ENCODE measurements around the gene CDHR2.

Gene CDHR2

GRCh38 chr5:176592573-176592972 lies 43.4 kb downstream of the CDHR2 start:
- H3K4me1 ChIP-seq (ENCODE audit: insufficient read depth, low read length, severe bottlenecking), result no peaks in the 10 kb centered on the region

GRCh38 chr5:176593273-176593869 lies 44.2 kb downstream of the CDHR2 start:
- Histone ChIP-seq H3K79me2 (ENCODE audit: insufficient read depth, low read length) (no peaks in the 10 kb centered on the region), H3K4me1 (ENCODE audit: insufficient read depth, low read length, severe bottlenecking) (no peaks in the 10 kb centered on the region), H3K9ac (ENCODE audit: low read length) (no peak overlapping the region), H3K27me3 (ENCODE audit: insufficient read depth, low read length) (no peaks in the 10 kb centered on the region), H3K9me3 (ENCODE audit: low read length) (0 out of 2 replicates have a peak, but pooled peaks cover 2% of the 10 kb centered on the region), H3K9me2 (ENCODE audit: low read depth, low read length) (no peaks in the 10 kb centered on the region), H2AFZ (ENCODE audit: low read length) (no peak overlapping the region), H3K36me3 (ENCODE audit: insufficient read depth, low read length) (no peaks in the 10 kb centered on the region), H3F3A (ENCODE audit: insufficient read depth, low read length) (no peaks in the 10 kb centered on the region), H4K20me1 (ENCODE audit: insufficient read depth, low read length) (no peaks in the 10 kb centered on the region), H3K27ac (ENCODE audit: low read depth, low read length, poor library complexity, severe bottlenecking) (no peak overlapping the region), H3K4me2 (ENCODE audit: low read length) (no peak overlapping the region), H3K4me3 (ENCODE audit: low read depth, low read length, poor library complexity, severe bottlenecking) (no peak overlapping the region)
- TF ChIP-seq EZH2 (IDR thresholded peaks at IDR 0.05; ENCODE audit: borderline replicate concordance, low read length), result no peak
- TF ChIP-seq, protein P1, sequence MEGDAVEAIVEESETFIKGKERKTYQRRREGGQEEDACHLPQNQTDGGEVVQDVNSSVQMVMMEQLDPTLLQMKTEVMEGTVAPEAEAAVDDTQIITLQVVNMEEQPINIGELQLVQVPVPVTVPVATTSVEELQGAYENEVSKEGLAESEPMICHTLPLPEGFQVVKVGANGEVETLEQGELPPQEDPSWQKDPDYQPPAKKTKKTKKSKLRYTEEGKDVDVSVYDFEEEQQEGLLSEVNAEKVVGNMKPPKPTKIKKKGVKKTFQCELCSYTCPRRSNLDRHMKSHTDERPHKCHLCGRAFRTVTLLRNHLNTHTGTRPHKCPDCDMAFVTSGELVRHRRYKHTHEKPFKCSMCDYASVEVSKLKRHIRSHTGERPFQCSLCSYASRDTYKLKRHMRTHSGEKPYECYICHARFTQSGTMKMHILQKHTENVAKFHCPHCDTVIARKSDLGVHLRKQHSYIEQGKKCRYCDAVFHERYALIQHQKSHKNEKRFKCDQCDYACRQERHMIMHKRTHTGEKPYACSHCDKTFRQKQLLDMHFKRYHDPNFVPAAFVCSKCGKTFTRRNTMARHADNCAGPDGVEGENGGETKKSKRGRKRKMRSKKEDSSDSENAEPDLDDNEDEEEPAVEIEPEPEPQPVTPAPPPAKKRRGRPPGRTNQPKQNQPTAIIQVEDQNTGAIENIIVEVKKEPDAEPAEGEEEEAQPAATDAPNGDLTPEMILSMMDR (IDR thresholded peaks at IDR 0.05; ENCODE audit: low read length), result no peak

More at GRCh38 chr5:176592573-176592972, 43.4 kb downstream of the CDHR2 start:
- no peak for TF ChIP-seq EZH2 (IDR thresholded peaks at IDR 0.05; ENCODE audit: borderline replicate concordance, low read length)
- TF ChIP-seq, protein P1 (IDR thresholded peaks at IDR 0.05; ENCODE audit: low read length), result no peak
- Histone ChIP-seq H3K4me2 (ENCODE audit: low read length) (no peak overlapping the region), H3K27ac (ENCODE audit: low read depth, low read length, poor library complexity, severe bottlenecking) (no peak overlapping the region), H3K4me3 (ENCODE audit: low read depth, low read length, poor library complexity, severe bottlenecking) (no peak overlapping the region), H3K36me3 (ENCODE audit: insufficient read depth, low read length) (no peaks in the 10 kb centered on the region), H3K27me3 (ENCODE audit: insufficient read depth, low read length) (no peaks in the 10 kb centered on the region), H3F3A (ENCODE audit: insufficient read depth, low read length) (no peaks in the 10 kb centered on the region), H3K9me2 (ENCODE audit: low read depth, low read length) (no peaks in the 10 kb centered on the region), H3K79me2 (ENCODE audit: insufficient read depth, low read length) (no peaks in the 10 kb centered on the region), H2AFZ (ENCODE audit: low read length) (no peak overlapping the region), H4K20me1 (ENCODE audit: insufficient read depth, low read length) (no peaks in the 10 kb centered on the region), H3K9ac (ENCODE audit: low read length) (no peak overlapping the region), H3K9me3 (ENCODE audit: low read length) (0 out of 2 replicates have a peak, but pooled peaks cover 2% of the 10 kb centered on the region)

DNA sequence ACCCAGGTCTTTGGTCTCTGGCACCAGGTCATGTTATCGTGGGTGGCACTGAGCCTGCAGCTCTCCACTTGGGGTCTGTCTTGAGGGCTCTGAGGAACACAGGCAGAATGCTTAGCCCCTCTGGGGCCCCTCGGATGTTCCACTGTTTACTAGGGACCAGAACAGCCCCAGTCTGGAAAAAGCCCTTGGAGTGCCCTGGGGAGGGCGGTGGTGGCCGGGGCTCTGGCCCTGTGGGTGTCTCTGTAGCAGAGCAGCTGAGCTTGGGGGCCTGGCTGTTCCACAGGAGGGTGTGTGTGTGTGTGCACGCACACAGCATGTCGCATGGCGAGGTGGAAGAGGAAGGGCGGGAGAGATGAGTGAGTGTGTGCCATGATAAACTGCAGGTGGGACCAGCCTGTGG lies 45.4 kb downstream of the CDHR2 start:
- H2AFZ ChIP-seq (ENCODE audit: low read length), result no peak overlapping the region
- no peaks in the 10 kb centered on the region for H3K79me2 ChIP-seq (ENCODE audit: insufficient read depth, low read length)
- no peak overlapping the region for H3K4me3 ChIP-seq (ENCODE audit: low read depth, low read length, poor library complexity, severe bottlenecking)
- H3K9ac ChIP-seq (ENCODE audit: low read length), result no peak overlapping the region
- H3K4me2 ChIP-seq (ENCODE audit: low read length), result no peak overlapping the region
- no peaks in the 10 kb centered on the region for H3F3A ChIP-seq (ENCODE audit: insufficient read depth, low read length)
- TF ChIP-seq EZH2 (IDR thresholded peaks at IDR 0.05; ENCODE audit: borderline replicate concordance, low read length), result no peak
- TF ChIP-seq, protein P1 (IDR thresholded peaks at IDR 0.05; ENCODE audit: low read length), result no peak
- no peaks in the 10 kb centered on the region for H3K9me2 ChIP-seq (ENCODE audit: low read depth, low read length)
- 0 out of 2 replicates have a peak, but pooled peaks cover 2% of the 10 kb centered on the region for H3K9me3 ChIP-seq (ENCODE audit: low read length)
- no peaks in the 10 kb centered on the region for H4K20me1 ChIP-seq (ENCODE audit: insufficient read depth, low read length)
- peaks cover 7% of the 10 kb centered on the region; the same call in 1 of the 2 replicates for H3K36me3 ChIP-seq (ENCODE audit: insufficient read depth, low read length)
- no peaks in the 10 kb centered on the region for H3K27me3 ChIP-seq (ENCODE audit: insufficient read depth, low read length)
- H3K27ac ChIP-seq (ENCODE audit: low read depth, low read length, poor library complexity, severe bottlenecking), result no peak overlapping the region
- no peaks in the 10 kb centered on the region for H3K4me1 ChIP-seq (ENCODE audit: insufficient read depth, low read length, severe bottlenecking)

All from OCI-LY1 (cell line).